Amygdala (tissue), 56 donors: Measurements from ENCODE around the gene GBP5.
"Not testable (repeated sequence)": the region's sequence is repeated elsewhere in the genome, so short reads cannot be mapped to it uniquely, and the experiment has no call there.

Experiments
- DNase-seq, 56 donors: peaks; one replicate each; lab custom pipeline; 2025; lab: John Stamatoyannopoulos, UW

GBP5 gene, protein sequence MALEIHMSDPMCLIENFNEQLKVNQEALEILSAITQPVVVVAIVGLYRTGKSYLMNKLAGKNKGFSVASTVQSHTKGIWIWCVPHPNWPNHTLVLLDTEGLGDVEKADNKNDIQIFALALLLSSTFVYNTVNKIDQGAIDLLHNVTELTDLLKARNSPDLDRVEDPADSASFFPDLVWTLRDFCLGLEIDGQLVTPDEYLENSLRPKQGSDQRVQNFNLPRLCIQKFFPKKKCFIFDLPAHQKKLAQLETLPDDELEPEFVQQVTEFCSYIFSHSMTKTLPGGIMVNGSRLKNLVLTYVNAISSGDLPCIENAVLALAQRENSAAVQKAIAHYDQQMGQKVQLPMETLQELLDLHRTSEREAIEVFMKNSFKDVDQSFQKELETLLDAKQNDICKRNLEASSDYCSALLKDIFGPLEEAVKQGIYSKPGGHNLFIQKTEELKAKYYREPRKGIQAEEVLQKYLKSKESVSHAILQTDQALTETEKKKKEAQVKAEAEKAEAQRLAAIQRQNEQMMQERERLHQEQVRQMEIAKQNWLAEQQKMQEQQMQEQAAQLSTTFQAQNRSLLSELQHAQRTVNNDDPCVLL

DNA sequence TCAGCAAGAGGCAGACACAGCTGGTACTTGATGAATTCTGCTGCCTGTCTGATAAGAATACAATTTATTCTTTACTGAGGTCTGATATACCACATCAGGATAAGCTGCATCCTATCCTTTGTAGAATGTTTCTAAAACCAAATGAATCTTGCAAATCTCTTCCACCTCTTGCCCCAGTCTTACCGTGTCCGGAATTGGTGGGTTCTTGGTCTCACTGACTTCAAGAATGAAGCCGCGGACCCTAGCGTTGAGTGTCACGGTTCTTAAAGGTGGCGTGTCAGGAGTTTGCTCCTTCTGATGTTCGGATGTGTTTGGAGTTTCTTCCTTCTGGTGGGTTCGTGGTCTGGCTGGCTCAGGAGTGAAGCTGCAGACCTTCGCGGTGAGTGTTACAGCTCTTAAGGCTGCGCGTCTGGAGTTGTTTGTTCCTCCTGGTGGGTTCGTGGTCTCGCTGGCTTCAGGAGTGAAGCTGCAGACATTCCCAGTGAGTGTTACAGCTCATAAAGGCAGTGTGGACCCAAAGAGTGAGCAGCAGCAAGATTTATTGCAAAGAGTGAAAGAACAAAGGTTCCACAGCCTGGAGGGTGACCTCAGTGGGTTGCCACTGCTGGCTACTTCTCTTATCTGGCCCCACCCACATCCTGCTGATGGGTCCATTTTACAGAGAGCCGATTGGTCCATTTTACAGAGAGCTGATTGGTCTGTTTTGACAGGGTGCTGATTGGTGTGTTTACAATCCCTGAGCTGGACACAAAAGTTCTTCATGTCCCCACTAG, at the start of gene GBP5:
Gene GBP5, minus strand, starts transcription at position 592 of the 773 bp plus-strand sequence. CDS start 3,305 bp downstream, outside the sequence.
- DNase-seq = not testable (repeated sequence)

DNA sequence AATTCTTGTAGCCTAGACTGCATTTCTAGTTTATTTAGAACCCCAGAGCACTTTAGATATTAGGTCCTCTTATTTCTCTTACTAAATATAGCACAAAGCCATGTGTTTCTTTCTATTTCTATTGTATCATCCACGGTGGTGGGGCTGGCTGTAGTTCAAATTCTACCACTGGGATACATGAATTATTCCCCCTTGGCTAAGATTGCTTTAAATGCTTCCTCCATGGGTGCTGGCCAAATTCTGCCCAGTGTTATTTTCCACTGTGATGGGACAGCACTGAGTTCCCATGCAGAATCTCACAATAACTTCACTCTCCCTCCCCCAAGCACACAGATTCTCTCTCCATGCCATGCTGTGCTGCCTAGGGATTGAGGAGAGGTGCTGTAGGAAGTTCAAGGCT, 49.7 kb upstream of the GBP5 start:
- DNase-seq = no peak

DNA sequence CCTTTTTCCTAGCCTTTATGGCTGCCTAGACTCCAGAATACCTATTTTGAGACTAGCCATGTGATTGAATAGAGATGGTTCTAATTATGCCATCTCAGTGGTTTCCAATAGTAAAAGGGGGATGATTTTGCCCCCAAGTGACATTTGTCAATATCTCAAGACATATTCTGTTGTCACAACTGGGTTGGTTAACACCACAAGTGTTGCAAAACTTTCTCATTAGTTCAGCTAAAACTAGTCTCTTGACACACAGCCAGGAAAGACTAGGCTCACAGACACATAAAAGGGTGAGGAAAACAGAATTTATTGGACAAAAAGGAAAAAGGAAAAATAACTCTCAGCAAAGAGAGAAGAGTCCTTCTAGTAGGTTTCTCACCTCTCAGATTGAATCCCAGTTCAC, 39.9 kb upstream of the GBP5 start:
- DNase-seq = no peak

DNA sequence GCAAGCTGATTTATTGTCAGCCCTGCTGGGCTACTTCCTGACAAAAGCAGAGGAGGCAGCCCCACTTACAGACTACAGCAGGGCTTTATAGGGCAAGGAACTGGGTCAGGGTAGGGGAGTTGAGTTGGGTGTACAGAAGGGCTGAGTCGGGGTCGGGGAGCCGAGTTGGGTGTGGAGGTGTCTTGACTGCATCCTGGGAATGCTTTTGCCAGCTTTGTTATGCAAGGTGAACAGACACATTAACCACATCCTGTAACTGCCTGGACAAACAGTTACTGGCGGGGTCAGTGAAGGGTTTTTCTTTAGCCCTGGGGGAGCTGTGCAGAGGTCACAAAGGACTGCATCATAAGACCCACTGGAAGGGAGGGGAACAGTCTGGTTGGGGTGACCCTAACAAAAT, 39.1 kb upstream of the GBP5 start:
- no peak for DNase-seq

DNA sequence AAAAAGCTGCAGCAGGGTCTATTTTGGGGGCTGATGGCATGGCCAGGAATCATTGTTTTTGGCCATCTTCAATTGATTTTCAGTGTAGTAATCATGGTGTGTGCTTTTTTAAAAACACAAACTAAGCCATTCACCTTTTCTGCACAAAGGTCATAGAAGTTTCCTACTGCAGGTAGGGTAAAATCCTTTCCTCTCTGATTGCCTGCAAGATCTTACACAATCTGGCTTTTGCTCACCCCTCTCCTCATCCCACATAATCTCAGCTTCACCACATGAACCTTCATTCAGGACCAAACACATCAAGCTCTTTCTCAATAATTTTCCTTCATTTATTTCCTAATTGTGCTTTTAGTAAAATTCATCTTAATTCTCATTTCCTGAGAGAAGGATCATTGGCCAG, 38.3 kb upstream of the GBP5 start:
- DNase-seq = no peak

DNA sequence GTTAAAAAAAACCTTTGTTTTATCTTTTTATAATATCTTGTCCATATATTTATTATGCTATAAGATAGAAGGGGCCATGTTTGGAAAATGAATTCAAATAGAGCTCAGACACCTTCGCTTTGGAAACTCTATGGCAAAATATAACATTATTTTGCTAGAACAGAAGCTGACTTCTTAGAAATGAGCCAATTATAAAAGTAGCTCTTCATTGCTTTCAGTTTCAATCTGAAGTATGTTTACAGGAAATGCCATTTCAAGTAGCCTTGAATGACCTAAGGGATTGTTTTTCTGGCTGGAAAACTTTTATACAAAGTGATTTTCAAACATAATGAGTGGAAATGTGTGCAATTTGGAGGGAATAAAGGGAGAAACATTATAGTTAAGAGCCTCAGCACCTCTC, 37.8 kb upstream of the GBP5 start:
- no peak for DNase-seq

DNA sequence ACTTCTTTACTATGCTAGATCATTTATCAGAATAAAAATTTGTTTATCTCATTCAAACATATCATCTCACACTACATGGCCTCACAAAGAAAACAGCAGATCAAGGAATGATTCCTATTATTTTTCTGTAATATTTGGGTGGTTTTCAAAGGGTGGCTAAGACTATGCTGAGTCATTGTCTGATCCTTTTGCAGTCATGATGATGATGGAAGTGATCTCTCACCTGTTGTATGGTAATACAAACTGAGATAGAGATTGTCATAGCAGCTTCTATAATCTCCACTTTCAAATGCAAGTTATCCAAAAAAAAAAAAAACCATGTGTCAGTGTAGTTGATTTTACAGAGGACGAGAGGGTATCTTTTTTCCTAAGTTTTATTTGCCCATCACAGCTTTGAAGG, 37.2 kb upstream of the GBP5 start:
- no peak for DNase-seq

DNA sequence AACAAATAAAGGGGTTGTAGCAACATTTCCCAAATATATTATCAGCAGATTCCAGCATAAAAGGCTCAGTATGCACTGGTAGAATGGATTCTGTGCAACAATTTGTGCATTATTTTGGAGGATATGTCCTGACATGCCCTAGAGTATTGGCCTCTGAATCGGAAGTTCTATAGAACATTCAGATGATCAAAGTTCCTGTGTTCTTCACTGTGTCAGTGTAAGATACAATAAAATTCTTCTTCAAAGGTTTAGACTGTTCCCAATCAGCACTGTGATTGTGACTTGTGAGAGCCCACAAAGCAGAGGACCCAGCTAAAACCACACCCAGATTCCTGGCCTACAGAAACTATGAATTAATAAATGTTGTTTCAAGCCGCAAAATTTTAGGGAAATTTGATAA, 33.6 kb upstream of the GBP5 start:
- DNase-seq = no peak

DNA sequence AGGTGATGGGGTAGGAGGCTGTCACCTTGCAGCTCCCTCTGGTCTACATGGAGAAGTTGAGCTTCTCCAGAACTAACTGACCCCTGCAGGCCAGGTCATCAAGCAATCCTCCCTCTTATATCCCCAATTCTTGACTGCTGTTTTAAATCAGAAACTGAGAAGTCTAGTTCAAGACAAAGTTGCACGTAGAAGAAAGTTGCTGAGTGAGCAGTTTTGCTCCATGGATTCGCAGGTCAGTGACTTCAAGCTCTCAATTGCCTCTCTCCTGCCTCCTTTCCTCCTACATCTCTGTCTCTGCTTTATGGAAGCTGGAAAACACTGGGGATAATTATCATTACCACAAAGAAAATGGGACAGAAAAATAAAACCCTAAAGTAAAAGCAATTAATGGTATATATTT, 32.8 kb upstream of the GBP5 start:
- no peak for DNase-seq

DNA sequence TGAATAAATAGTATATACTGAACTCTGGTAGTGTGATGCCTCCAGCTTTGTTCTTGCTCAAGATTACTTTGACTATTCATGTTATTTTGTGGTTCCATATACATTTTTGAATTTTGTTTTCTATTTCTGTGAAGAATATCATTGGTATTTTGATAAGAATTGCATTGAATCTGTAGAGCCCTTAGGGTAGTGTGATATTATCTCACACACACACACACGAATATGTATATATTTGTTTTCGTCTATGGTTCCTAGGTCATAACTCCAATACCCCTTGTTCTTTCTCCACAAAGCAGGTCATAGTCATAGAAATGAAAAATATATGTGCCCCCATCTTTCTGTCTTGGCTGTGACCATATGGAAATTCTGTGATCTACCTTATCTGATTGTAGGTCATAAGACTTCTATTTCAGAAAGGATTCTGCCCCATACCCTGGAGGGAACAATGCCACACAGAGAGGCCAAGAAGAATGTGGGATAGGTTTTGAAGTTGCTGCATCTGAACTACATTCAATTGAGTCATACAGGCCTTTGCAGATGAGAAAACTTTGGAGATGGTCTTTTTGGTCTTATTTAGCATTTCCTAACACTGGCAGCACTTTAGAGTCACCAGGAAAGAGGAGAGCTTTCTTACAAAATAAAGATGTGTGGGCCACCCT, 32.0 kb upstream of the GBP5 start:
- DNase-seq = no peak

DNA sequence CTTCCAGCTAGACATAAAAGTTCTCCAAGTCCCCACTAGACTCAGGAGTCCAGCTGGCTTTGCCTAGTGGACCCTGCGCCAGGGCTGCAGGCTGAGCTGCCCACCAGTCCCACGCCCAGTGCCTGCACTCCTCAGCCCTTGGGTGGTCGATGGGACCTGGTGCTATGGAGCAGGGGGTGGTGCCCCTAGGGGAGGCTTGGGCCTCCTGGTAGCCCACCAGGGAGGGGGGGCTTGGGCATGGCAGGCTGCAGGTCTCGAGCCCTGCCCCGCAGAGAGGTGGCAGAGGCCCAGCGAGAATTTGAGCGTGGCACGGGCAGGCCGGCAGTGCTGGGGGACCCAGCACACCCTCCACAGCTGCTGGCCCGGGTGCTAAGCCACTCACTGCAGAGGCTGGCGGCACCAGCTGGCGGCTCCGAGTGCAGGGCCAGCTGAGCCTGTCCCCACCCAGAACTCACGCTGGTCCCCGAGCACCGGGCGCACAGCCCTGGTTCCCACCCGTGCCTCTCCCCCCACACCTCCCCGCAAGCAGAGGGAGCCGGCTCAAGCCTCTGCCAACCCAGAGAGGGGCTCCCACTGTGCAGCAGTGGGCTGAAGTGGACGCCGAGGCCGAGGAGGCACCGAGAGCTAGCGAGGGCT, 30.2 kb upstream of the GBP5 start:
- DNase-seq = no peak

DNA sequence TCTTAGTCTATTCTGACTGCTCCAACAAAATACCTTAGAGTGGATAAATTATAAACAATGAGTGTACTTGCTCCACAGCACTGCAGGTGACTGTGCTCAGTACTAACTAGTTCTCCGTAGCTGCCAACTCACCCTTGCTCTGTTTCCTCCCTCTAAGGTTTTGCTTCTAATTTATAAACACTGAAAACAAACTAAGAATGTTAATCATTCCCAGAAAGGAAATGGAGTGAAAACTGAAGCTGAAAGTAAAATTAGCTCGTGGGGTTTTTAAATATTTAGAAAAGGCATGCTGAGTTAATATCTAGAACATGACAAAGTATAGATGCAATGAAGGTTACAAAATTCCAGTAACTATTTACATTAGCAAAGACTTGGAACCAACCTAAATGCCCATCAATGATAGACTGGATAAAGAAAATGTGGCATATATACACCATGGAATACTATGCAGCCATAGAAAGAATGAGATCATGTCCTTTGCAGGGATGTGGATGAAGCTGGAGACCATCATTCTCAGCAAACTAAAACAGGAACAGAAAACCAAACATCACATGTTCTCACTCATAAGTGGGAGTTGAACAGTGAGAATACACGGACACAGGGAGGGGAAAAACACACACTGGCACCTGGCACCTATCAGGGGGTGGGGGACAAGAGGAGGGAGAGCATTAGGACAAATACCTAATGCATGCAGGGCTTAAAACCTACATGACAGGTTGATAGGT, 27.2 kb upstream of the GBP5 start:
- not testable (repeated sequence) for DNase-seq

DNA sequence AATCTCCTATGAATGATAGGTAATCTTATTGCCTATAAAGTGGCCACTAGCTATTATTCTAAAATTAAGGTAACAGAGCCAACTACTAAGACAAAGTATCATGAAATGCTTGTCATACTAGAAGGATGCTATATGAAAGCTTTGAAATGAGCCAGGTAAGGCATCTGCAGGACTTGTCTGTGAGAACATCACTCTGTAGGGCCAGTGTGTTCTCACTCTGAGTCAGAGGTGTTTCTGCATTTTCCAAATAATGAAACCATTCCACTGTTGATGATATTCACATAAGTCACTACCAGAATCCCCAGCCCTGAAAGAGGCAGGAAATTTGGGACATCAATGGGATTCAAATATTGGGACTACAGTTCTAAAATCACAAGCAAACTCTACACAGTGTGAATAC, 25.8 kb upstream of the GBP5 start:
- no peak for DNase-seq

DNA sequence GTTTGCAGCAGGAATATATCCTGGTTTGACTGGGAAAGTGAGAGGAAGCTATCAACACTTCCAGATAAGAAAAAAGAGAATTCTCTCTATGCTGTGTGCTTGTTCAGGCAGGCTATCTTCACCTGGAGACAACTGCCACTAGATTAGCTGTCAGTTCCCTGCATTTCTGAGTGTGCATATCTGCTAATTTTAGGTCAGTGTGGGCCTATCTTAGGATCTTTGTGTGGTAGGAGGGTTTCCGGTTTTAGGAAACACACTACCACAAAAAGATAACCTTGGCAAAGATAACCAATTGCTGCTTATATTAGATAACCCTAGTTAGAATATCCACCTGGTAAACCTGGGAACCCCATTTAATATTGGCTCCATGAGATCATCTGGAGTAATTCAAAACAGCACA, 22.5 kb upstream of the GBP5 start:
- DNase-seq = no peak

DNA sequence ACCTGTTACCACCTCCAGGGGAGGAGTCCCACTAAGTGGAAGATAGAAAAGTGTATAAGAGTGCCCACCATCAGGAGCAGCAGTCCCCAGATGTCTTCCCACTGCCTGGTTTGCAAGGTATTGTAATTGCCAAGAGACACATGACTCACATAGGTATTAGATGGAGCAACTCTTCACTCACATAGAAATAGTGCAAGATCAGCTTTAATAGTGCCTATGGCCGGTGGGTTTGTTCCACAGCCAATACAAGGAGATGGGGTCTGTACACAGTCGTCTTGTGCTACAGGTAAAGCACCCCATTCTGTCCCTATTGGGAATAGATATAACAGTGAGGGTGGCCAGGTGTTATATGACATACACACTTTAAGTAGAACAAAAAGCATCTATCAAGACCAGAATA, 18.6 kb upstream of the GBP5 start:
- no peak for DNase-seq

DNA sequence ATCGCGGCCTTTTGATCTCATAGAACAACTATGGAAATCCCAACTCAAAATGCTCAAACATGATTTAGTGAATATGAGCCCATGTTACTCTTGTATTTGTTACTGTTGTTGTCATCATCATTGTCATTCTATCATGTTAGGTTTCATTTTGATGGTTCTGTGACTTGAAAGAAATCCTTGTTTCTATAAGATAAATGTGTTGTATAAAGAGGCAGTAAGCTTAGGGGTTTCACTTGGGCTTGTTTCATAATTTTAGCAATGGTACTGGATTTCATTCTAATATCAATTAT, 15.3 kb upstream of the GBP5 start:
- DNase-seq = no peak

DNA sequence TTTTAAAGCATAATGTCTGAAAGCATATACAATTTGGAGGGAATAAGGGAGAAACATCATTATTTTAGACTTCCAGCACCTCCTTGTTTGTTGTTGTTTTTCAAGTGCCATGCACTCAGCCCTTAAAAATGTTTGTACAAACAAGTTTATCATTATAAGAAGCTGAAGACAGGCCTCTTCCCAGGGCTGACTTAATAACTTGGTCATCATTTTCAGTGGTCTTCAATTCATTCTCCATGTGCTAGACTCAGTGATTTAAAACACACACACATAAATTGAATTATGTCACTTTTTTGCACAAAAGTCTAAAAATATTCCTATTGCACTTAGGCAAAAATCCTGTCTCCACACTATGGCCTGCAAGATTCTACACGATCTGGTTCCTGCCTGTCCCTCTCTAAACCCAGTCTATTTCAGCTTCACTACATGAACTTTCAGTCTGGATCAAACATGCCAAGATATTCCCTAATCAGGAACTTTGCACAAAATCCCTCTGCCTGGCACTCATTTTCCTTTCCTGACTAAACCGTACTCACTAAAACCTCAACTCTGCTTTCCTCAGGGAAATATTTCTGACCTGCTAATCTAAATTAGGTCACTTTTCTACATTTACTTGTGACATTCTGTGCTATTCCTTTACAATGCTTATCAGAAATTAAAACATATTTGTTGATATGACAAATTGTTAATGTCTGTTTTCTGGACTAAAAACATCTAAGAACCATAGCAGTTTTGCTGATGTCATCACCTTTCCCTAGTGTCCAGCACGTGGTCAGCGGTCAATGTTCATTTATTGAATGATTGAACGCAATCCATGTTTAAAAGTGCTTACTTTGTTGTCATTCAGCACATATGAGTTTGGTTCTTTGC, 14.8 kb upstream of the GBP5 start:
- no peak for DNase-seq

DNA sequence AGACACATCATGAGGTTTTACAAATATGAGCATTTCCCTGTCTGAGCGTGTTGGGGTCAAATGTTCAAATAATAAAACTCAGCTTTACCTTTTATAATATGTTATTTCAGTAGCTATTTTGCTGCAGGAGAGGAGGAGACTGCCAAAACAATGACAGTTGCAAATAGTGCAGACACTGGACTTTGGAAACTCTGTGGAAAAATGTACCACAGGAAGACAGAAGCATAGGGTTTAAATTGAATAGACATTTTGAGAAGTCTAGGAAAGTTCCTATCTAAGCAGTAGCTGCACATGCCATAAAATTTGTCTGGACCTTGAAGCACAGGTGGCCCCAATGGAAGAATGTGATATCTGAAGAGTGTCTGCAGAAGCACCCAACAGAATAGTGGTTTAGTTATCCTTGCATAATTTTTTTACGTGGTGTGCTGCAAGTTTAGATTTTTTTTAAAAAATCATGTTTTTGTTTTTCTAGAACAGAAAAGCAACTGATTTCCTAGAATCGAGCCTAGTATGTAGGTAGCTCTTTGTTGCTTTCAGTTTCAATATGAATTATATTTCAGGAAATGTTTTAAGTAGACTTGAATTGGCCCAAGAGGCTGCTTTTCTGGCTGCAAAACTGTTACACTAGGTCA, 14.0 kb upstream of the GBP5 start:
- DNase-seq = no peak
